ENCODE results near the gene PTPRN2.
"Not testable (repeated sequence)": the region's sequence is repeated elsewhere in the genome, so short reads cannot be mapped to it uniquely, and the experiment has no call there.

PTPRN2 gene

DNA sequence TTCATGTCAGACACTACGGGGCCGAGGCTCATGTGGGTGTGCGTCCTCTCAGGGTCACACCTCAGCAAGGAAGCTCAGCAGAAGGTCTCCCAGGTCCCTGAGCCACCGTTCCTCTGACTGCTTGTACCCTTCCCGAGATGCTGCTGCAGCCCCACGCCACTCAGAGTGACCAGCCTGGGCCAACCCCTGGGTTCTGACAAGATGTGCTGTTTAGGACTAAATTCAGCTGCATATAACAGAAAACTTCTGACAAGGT, 738.4 kb downstream of the PTPRN2 start:
- no peak overlapping the region for H3K27ac ChIP-seq
- TF ChIP-seq, protein P1, sequence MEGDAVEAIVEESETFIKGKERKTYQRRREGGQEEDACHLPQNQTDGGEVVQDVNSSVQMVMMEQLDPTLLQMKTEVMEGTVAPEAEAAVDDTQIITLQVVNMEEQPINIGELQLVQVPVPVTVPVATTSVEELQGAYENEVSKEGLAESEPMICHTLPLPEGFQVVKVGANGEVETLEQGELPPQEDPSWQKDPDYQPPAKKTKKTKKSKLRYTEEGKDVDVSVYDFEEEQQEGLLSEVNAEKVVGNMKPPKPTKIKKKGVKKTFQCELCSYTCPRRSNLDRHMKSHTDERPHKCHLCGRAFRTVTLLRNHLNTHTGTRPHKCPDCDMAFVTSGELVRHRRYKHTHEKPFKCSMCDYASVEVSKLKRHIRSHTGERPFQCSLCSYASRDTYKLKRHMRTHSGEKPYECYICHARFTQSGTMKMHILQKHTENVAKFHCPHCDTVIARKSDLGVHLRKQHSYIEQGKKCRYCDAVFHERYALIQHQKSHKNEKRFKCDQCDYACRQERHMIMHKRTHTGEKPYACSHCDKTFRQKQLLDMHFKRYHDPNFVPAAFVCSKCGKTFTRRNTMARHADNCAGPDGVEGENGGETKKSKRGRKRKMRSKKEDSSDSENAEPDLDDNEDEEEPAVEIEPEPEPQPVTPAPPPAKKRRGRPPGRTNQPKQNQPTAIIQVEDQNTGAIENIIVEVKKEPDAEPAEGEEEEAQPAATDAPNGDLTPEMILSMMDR (IDR thresholded peaks at IDR 0.05), result no peak
- no peak for TF ChIP-seq ZFX (IDR thresholded peaks at IDR 0.05; ENCODE audit: borderline replicate concordance)

DNA sequence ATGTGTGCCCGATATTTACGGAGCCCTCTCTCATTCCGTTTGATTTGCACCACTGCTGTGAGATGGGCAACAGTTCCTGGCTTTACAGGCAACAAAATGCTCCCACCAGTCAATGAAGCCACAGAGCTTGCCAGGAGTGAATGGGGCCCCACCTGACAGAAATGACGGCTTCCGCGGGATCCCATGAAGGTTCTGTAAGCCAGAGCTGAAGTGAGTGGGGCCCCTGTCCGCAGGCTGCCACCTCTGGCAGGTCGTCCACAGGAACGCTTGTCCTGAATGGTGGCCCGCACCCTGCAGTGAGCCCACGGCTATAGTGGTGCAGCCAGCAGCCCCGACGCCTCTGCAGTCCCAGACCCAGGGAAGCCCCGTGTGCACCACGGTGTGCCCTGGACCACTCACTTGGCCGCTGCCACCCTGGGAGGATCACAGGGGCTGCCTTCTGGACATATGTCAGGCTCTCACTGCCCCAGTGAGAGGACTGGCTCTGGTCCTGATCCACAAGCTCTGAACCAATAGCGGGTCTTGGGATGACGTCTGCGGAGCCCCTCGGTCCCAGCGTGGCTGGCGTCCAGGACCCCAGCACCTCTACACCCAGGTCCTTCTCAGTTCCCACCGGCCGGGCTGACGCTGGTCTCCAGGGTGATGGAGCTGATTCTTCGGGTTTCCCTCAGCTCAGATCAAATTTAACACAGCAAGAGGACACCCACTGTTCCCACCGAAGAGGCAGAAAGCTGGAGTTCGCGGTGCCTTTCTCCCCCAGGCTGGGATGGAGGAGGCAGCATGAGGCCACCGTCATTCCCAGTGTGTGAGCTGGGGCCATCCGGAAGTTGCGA, 738.9 kb downstream of the PTPRN2 start:
- no peak overlapping the region for H3K27ac ChIP-seq
- no peak for TF ChIP-seq ZFX (IDR thresholded peaks at IDR 0.05; ENCODE audit: borderline replicate concordance)
- TF ChIP-seq, protein P1 (IDR thresholded peaks at IDR 0.05), result no peak

DNA sequence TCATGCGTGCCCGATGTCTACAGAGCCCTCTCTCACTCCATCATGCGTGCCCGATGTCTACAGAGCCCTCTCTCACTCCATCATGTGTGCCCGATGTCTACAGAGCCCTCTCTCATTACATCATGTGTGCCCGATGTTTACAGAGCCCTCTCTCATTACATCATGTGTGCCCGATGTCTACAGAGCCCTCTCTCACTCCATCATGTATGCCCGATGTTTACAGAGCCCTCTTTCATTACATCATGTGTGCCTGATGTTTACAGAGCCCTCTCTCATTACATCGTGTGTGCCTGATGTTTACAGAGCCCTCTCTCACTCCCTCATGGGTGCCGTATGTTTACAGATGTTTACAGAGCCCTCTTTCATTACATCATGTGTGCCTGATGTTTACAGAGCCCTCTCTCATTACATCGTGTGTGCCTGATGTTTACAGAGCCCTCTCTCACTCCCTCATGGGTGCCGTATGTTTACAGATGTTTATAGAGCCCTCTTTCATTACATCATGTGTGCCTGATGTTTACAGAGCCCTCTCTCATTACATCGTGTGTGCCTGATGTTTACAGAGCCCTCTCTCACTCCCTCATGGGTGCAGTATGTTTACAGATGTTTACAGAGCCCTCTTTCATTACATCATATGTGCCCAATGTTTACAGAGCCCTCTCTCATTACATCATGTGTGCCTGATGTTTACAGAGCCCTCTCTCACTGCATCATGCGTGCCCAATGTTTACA, 739.7 kb downstream of the PTPRN2 start:
- H3K27ac ChIP-seq, result not testable (repeated sequence)

DNA sequence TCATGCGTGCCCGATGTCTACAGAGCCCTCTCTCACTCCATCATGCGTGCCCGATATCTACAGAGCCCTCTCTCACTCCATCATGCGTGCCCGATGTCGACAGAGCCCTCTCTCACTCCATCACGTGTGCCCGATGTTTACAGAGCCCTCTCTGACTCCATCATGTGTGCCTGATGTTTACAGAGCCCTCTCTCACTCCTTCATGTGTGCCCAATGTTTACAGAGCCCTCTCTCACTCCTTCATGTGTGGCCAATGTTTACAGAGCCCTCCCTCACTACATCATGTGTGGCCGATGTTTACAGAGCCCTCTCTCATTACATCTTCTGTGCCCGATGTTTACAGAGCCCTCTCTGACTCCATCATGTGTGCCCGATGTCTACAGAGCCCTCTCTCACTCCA, 740.9 kb downstream of the PTPRN2 start:
- not testable (repeated sequence) for H3K27ac ChIP-seq

DNA sequence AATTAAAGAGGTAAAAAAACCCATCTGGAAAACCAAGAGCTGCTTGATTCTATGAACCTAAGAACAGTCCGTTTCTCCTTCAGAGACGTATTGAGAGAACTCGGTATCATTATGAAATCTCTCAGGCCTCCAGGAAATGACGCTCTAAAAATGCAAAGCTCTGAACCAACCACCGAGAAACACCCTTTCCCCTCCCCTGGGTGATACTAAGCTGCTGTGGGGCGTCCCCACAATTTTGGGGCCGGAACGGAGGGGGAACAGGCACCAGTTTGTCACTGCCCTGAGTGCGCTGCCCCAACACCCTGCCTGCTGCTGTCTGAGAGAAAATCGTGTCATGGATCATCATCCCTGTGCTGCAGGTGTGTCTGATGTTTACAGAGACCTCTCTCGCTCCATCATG, 741.4 kb downstream of the PTPRN2 start:
- no peak overlapping the region for H3K27ac ChIP-seq
- TF ChIP-seq, protein P1 (IDR thresholded peaks at IDR 0.05), result no peak
- TF ChIP-seq ZFX (IDR thresholded peaks at IDR 0.05; ENCODE audit: borderline replicate concordance), result no peak

DNA sequence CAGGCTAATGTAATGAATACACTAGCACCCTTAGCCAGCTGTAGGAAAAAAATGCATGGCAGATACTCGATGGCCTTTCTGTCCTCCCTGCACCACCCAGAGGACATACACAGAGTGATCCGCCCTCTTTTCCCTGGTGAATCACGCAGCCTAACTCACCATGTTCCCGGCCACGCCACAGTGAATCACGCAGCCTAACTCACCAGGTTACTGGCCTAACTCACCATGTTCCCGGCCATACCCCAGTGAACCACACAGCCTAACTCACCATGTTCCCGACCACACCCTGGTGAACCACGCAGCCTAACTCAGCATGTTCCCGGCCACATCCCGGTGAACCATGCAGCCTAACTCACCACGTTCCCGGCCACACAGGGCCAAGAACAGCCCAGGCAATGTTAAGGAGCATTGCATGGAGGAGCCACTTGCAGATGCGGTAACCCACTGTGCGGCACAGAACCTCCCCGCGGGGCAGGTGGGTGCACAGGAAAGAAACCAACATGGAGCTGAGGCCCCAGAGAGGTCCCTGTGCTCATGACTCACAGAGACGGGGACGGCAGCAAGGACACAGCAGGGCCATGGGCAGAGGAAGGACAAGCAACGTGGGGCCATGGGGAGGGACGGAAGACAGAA, 742.3 kb downstream of the PTPRN2 start:
- no peak overlapping the region for H3K27ac ChIP-seq

DNA sequence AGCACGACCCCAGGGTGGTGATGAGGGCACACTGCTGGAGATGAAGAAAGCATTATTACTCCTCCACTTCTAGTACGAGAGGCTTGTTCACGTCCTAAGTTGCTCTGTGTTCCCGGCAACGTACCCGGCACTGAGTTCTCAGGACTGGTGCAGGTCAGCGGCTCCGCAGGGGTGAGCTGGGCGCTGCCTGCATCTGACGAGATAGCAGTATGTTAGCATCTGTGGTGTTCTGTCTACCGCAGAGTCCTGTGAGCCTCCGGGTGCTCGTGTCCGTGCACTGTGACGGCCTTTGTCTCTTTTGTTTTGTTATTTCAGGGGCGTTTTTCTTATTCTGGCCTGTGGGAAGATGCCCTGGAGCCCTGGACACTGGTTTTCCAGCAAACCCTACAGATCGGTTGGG, 743.0 kb downstream of the PTPRN2 start:
- H3K27ac ChIP-seq, result no peak overlapping the region
- TF ChIP-seq, protein P1 (IDR thresholded peaks at IDR 0.05), result no peak
- TF ChIP-seq ZFX (IDR thresholded peaks at IDR 0.05; ENCODE audit: borderline replicate concordance), result no peak

More for the DNA sequence above, 742.3 kb downstream of the PTPRN2 start:
- TF ChIP-seq, protein P1 (IDR thresholded peaks at IDR 0.05), result no peak
- TF ChIP-seq ZFX (IDR thresholded peaks at IDR 0.05; ENCODE audit: borderline replicate concordance), result no peak

DNA sequence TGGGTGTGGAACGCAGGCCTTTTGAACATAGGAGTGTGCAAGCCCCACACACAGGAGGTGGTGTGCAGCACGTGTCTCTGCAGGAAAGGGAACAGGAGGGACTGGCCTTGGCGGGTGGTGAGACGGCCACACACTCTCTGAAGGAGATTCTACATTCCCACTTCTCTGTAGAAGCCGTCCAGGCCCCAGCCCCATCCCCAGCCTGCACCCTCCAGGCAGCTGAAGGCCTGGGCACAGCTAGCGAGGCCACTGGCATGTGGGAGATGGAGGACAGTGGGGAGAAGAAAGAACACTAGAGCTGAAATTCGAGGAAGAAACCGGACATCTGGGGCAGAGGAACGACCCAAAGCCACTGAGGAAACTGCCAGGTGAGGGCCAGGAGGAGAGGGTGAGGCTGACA, 743.5 kb downstream of the PTPRN2 start:
- no peak overlapping the region for H3K27ac ChIP-seq
- TF ChIP-seq, protein P1 (IDR thresholded peaks at IDR 0.05), result no peak
- no peak for TF ChIP-seq ZFX (IDR thresholded peaks at IDR 0.05; ENCODE audit: borderline replicate concordance)
